ENCODE results near the gene FRMD3.

Gene FRMD3

GRCh38 chr9:83220730-83221129 lies 317.5 kb downstream of the FRMD3 start:
- H3K9me3 ChIP-seq, result no peaks in the 10 kb centered on the region
- no peak for TF ChIP-seq CTCF (IDR thresholded peaks at IDR 0.05)
- H3K4me3 ChIP-seq (ENCODE audit: low read depth in 1 of 2, low read length in 1 of 2), result no peak overlapping the region
- H3K27ac ChIP-seq, result no peak overlapping the region
- H3K36me3 ChIP-seq, result no peaks in the 10 kb centered on the region
- peaks cover 7 to 9% of the 10 kb centered on the region in 2 experiments for H3K4me1 ChIP-seq (ENCODE audit: control insufficient read depth in 1 of 2, insufficient read depth in 1 of 2, low read depth in 1 of 2, low read length in 1 of 2)
- peaks cover 46% of the 10 kb centered on the region for H3K27me3 ChIP-seq

- Histone ChIP-seq H3K4me3 (ENCODE audit: low read depth in 1 of 2, low read length in 1 of 2) (peak overlapping the region; percentile 39 to 56), H3K36me3 (no peaks in the 10 kb centered on the region), H3K27me3 (peaks cover 46% of the 10 kb centered on the region), H3K27ac (no peak overlapping the region), H3K4me1 (ENCODE audit: control insufficient read depth in 1 of 2, insufficient read depth in 1 of 2, low read depth in 1 of 2, low read length in 1 of 2) (peaks cover 7 to 9% of the 10 kb centered on the region in 2 experiments), H3K9me3 (no peaks in the 10 kb centered on the region)
- TF ChIP-seq CTCF (IDR thresholded peaks at IDR 0.05), result no peak
Measured at GRCh38 chr9:83219924-83220438, 318.2 kb downstream of the FRMD3 start.

GRCh38 chr9:83219154-83219923 lies 318.9 kb downstream of the FRMD3 start:
- no peaks in the 10 kb centered on the region for H3K9me3 ChIP-seq
- no peak for TF ChIP-seq CTCF (IDR thresholded peaks at IDR 0.05)
- no peaks in the 10 kb centered on the region for H3K36me3 ChIP-seq
- peaks cover 46% of the 10 kb centered on the region for H3K27me3 ChIP-seq
- peaks cover 7 to 9% of the 10 kb centered on the region in 2 experiments for H3K4me1 ChIP-seq (ENCODE audit: control insufficient read depth in 1 of 2, insufficient read depth in 1 of 2, low read depth in 1 of 2, low read length in 1 of 2)
- H3K27ac ChIP-seq, result no peak overlapping the region
- H3K4me3 ChIP-seq (ENCODE audit: low read depth in 1 of 2, low read length in 1 of 2), result peak overlapping the region; percentile 39 to 56

GRCh38 chr9:83218411-83219090 lies 319.6 kb downstream of the FRMD3 start:
- Histone ChIP-seq H3K27ac (no peak overlapping the region), H3K9me3 (no peaks in the 10 kb centered on the region), H3K4me3 (ENCODE audit: low read depth in 1 of 2, low read length in 1 of 2) (no peak overlapping the region), H3K27me3 (peaks cover 49% of the 10 kb centered on the region), H3K4me1 (ENCODE audit: control insufficient read depth in 1 of 2, insufficient read depth in 1 of 2, low read depth in 1 of 2, low read length in 1 of 2) (peaks cover 7 to 9% of the 10 kb centered on the region in 2 experiments), H3K36me3 (no peaks in the 10 kb centered on the region)
- no peak for TF ChIP-seq CTCF (IDR thresholded peaks at IDR 0.05)

GRCh38 chr9:83209188-83209731 lies 328.9 kb downstream of the FRMD3 start:
- no peaks in the 10 kb centered on the region for H3K4me1 ChIP-seq (ENCODE audit: control insufficient read depth in 1 of 2, insufficient read depth in 1 of 2, low read depth in 1 of 2, low read length in 1 of 2)
- H3K9me3 ChIP-seq, result no peaks in the 10 kb centered on the region
- no peak overlapping the region for H3K27ac ChIP-seq
- peaks cover 11% of the 10 kb centered on the region for H3K27me3 ChIP-seq
- H3K36me3 ChIP-seq, result no peaks in the 10 kb centered on the region
- no peak overlapping the region for H3K4me3 ChIP-seq (ENCODE audit: low read depth in 1 of 2, low read length in 1 of 2)
- TF ChIP-seq CTCF (IDR thresholded peaks at IDR 0.05), result no peak

Measured in neutrophil (primary cell).